Measurements from ENCODE around the gene SLC26A2. TPM values are rescaled to one million over a fixed set of nuclear protein-coding genes. Genes with fewer than 3 reads are reported as not detected.

The SLC26A2 gene
- total RNA-seq, 1 donor from 2014 or later, result 13.6 TPM

- DNase-seq, result no peak
These were observed 2.2 kb downstream of the SLC26A2 start for GRCh38 chr5:149962601-149963300.

- DNase-seq, result no peak
These were observed 3.2 kb downstream of the SLC26A2 start for GRCh38 chr5:149963729-149964128.

- no peak for DNase-seq
These were observed 6.4 kb downstream of the SLC26A2 start for GRCh38 chr5:149966946-149967345.

GRCh38 chr5:149969181-149969930, 8.8 kb downstream of the SLC26A2 start:
- DNase-seq, result no peak

- no peak for DNase-seq
These were observed 14.9 kb downstream of the SLC26A2 start for GRCh38 chr5:149975409-149975808.

GRCh38 chr5:149979896-149980295, 19.3 kb downstream of the SLC26A2 start:
- DNase-seq, result no peak

- no peak for DNase-seq
These were observed 20.6 kb downstream of the SLC26A2 start for GRCh38 chr5:149981206-149981605.

GRCh38 chr5:149982505-149982904, 21.9 kb downstream of the SLC26A2 start:
- no peak for DNase-seq

GRCh38 chr5:149988126-149988525, 27.6 kb downstream of the SLC26A2 start:
- no peak for DNase-seq

- DNase-seq, result no peak
These were observed 30.2 kb downstream of the SLC26A2 start for GRCh38 chr5:149990518-149991376.

GRCh38 chr5:149993471-149993870, 32.9 kb downstream of the SLC26A2 start:
- DNase-seq, result no peak

GRCh38 chr5:149995385-149996204, 35.0 kb downstream of the SLC26A2 start:
- DNase-seq, result peak; percentile 38

- DNase-seq, result no peak
These were observed 35.8 kb downstream of the SLC26A2 start for GRCh38 chr5:149996205-149996890.

GRCh38 chr5:149998281-149998680, 37.7 kb downstream of the SLC26A2 start:
- no peak for DNase-seq

- DNase-seq, result no peak
These were observed 38.8 kb downstream of the SLC26A2 start for GRCh38 chr5:149999359-149999758.

GRCh38 chr5:149999866-150000255, 39.3 kb downstream of the SLC26A2 start:
- no peak for DNase-seq

- DNase-seq, result peak; percentile 90
These were observed 39.9 kb downstream of the SLC26A2 start, which contains the start of the genes HMGXB3 and TIGD6 for GRCh38 chr5:150000256-150000989. Gene HMGXB3 (plus strand): TSS chr5:150000739. CDS start chr5:150004853, 4,114 bp downstream. Gene TIGD6 (minus strand): TSS chr5:150000654. CDS start chr5:149996348, 4,306 bp downstream.

- no peak for DNase-seq
These were observed 40.6 kb downstream of the SLC26A2 start for GRCh38 chr5:150000990-150001659.

- no peak for DNase-seq
These were observed 41.3 kb downstream of the SLC26A2 start for GRCh38 chr5:150001660-150002486.
